ENCODE measurements around the gene CLIC3. TPM values are rescaled to one million over a fixed set of nuclear protein-coding genes. Genes with fewer than 3 reads are reported as not detected.

CLIC3 gene
- total and polyA plus RNA-seq, 10 donors: 2.9 to 10.7 (median 5.4) TPM

DNA sequence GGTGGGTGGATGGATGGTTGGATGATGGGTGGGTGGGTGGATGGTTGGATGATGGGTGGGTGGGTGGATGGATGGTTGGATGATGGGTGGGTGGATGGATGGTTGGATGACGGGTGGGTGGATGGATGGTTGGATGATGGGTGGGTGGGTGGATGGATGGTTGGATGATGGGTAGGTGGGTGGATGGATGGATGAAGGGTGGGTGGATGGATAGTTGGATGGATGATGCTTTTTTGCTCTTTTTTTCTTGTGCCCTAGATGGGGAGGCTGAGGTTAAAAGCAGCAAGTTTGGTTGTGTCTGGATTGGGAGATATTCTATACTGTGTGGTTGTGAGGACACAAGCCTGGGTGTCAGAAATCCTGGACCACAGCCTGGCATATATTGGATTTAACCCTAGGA lies 38.9 kb downstream of the CLIC3 start:
- TF ChIP-seq POLR2AphosphoS5 (IDR thresholded peaks at IDR 0.05): no peak
- TF ChIP-seq POLR2A (IDR thresholded peaks at IDR 0.05): no peak
- TF ChIP-seq, protein P1, sequence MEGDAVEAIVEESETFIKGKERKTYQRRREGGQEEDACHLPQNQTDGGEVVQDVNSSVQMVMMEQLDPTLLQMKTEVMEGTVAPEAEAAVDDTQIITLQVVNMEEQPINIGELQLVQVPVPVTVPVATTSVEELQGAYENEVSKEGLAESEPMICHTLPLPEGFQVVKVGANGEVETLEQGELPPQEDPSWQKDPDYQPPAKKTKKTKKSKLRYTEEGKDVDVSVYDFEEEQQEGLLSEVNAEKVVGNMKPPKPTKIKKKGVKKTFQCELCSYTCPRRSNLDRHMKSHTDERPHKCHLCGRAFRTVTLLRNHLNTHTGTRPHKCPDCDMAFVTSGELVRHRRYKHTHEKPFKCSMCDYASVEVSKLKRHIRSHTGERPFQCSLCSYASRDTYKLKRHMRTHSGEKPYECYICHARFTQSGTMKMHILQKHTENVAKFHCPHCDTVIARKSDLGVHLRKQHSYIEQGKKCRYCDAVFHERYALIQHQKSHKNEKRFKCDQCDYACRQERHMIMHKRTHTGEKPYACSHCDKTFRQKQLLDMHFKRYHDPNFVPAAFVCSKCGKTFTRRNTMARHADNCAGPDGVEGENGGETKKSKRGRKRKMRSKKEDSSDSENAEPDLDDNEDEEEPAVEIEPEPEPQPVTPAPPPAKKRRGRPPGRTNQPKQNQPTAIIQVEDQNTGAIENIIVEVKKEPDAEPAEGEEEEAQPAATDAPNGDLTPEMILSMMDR (IDR thresholded peaks at IDR 0.05 in 8 of 11, conservative IDR thresholded peaks at IDR 0.05 in 3 of 11): no peak
- H3K4me3 ChIP-seq: no peak overlapping the region
- peaks cover 0 to 46% (median 22%) of the 10 kb centered on the region in 6 donors for H3K4me1 ChIP-seq
- H3K36me3 ChIP-seq: no peaks in the 10 kb centered on the region
- H3K27ac ChIP-seq: no peak overlapping the region
- DNase-seq: no peak
- H3K9me3 ChIP-seq: no peaks in the 10 kb centered on the region
- 81 to 100% (median 91%) methylated on average over 1 of the region's 1 CpG for WGBS, 5 donors
- H3K27me3 ChIP-seq (replicated peaks in 1 of 7): no peaks in the 10 kb centered on the region
- intact Hi-C loops (cut with DNase I; ENCODE audit: low total_unique reads): no loop called here

DNA sequence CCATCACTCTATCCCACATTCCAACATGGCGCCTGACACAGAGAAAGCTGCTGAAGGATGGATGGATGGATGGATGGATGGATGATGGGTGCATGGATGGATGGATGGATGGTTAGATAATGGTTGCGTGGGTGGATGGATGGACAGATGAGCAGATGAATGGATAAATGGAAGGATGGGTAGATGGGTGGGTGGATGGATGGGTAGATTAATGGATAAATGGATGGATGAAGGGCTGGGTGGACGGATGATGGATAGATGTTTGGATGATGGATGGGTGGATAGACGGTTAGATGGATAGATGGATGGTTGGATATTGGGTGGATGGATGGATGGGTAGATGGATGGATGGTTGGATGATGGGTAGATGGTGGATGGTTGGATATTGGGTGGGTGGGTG lies 39.8 kb downstream of the CLIC3 start:
- Histone ChIP-seq H3K27ac (no peak overlapping the region), H3K27me3 (replicated peaks in 1 of 7) (no peaks in the 10 kb centered on the region), H3K36me3 (no peaks in the 10 kb centered on the region), H3K4me1 (peaks cover 0 to 46% (median 20%) of the 10 kb centered on the region in 6 donors), H3K4me3 (no peak overlapping the region), H3K9me3 (no peaks in the 10 kb centered on the region)
- 92 to 97% (median 95%) methylated on average over 4 of the region's 4 CpGs for WGBS, 5 donors
- intact Hi-C loops (cut with DNase I; ENCODE audit: low total_unique reads): no loop called here
- no peak for DNase-seq
- TF ChIP-seq, protein P1 (IDR thresholded peaks at IDR 0.05 in 8 of 11, conservative IDR thresholded peaks at IDR 0.05 in 3 of 11): no peak
- TF ChIP-seq POLR2AphosphoS5 (IDR thresholded peaks at IDR 0.05): no peak
- no peak for TF ChIP-seq POLR2A (IDR thresholded peaks at IDR 0.05)

DNA sequence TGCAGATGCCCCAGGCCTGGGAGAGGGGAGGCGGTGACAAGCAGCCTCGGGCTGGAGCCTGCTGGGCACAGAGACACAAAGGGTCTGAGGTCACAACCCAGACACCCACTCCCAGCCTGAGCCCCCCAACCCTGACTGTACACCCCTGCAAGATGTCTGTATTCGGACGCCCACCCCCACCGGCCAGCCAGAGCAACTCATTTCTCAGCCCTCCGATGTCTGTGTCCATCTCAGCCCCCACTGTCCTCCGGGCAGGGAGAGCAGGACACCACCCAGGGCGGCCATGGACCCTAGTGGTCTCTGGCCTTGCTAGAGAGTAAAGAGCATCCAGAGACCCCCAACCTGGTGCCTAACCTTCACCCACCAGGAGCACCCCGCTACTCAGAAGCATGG lies 40.4 kb downstream of the CLIC3 start:
- no peak for DNase-seq
- intact Hi-C loops (cut with DNase I; ENCODE audit: low total_unique reads): no loop called here
- peaks cover 0 to 46% (median 17%) of the 10 kb centered on the region in 6 donors for H3K4me1 ChIP-seq
- H3K9me3 ChIP-seq: no peaks in the 10 kb centered on the region
- no peak for TF ChIP-seq POLR2AphosphoS5 (IDR thresholded peaks at IDR 0.05)
- TF ChIP-seq POLR2A (IDR thresholded peaks at IDR 0.05): no peak
- TF ChIP-seq, protein P1 (IDR thresholded peaks at IDR 0.05 in 8 of 11, conservative IDR thresholded peaks at IDR 0.05 in 3 of 11): no peak
- no peak overlapping the region for H3K4me3 ChIP-seq
- no peak overlapping the region for H3K27ac ChIP-seq
- no peaks in the 10 kb centered on the region for H3K27me3 ChIP-seq (replicated peaks in 1 of 7)
- H3K36me3 ChIP-seq: no peaks in the 10 kb centered on the region
- WGBS, 5 donors: 85 to 95% (median 90%) methylated on average over 7 to 9 of the region's 9 CpGs

DNA sequence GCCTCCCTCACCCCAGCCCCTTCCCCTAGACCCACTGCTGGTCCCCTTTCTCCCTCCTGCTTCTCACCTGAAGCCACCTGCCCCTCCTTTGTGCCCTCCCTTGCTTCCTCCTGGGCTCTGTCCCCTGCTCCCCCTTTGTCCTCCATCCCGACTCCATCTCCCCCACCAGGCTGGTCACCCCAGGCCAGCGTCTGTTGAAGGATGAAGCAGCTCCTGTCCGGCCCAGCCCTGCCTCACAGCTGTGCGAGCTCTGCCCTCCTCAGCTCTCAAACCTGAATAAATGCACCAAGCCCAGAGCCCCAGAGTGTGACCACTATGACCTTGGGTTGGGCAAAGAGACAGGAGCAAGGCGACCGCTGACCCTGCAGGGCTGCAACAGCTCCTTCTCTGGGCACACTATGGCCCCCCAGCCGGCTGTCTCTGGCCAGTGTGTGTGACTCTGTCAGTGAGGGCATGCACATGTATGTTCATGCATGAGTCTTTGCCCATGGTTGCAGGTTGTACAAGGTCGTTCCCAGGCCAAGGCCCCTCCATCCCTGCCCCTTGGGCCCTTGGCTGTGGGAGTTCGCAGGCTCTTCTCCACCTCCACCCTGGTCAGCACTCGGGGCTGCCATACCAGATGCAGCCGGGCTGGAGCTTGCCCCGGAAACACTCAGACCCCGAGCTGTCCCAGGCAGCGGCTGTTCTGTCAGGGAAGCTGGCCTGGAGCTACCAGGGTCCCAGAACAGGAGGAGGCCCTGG lies 41.0 kb downstream of the CLIC3 start:
- WGBS, 5 donors: 85 to 91% (median 88%) methylated on average over 7 to 14 of the region's 14 CpGs
- no peaks in the 10 kb centered on the region for H3K36me3 ChIP-seq
- peaks cover 3 to 48% (median 18%) of the 10 kb centered on the region in 6 donors for H3K4me1 ChIP-seq
- intact Hi-C loops (cut with DNase I; ENCODE audit: low total_unique reads): no loop called here
- peak; percentile 63 for DNase-seq
- H3K27ac ChIP-seq: no peak overlapping the region
- no peaks in the 10 kb centered on the region for H3K27me3 ChIP-seq (replicated peaks in 1 of 7)
- no peak overlapping the region for H3K4me3 ChIP-seq
- TF ChIP-seq POLR2A (IDR thresholded peaks at IDR 0.05) (no peak), POLR2AphosphoS5 (IDR thresholded peaks at IDR 0.05) (no peak)
- TF ChIP-seq, protein P1 (IDR thresholded peaks at IDR 0.05 in 8 of 11, conservative IDR thresholded peaks at IDR 0.05 in 3 of 11): no peak
- no peaks in the 10 kb centered on the region for H3K9me3 ChIP-seq

All from spleen (tissue), 11 donors.